Endometrium (tissue), 2 donors: ENCODE measurements around the gene ASAH2B.
"Not testable (repeated sequence)": the region's sequence is repeated elsewhere in the genome, so short reads cannot be mapped to it uniquely, and the experiment has no call there.

Experiments
- FAIRE-seq: peaks from 2 replicates; lab custom pipeline; 2012; peaks lifted over from hg19 to GRCh38; lab: Jason Lieb, UNC
- donor health status: control.
- donor health status: control.

Gene ASAH2B

GRCh38 chr10:50739618-50740292 is at the start of gene ASAH2B:
TSS of gene ASAH2B (plus strand) at chr10:50739936. CDS start at chr10:50745131, 5,195 bp downstream.
- no peak for FAIRE-seq

GRCh38 chr10:50697819-50698218 is 41.9 kb upstream of the ASAH2B start:
- FAIRE-seq, result not testable (repeated sequence)

GRCh38 chr10:50701947-50702346 is 37.8 kb upstream of the ASAH2B start:
- not testable (repeated sequence) for FAIRE-seq

GRCh38 chr10:50702997-50703396 is 36.7 kb upstream of the ASAH2B start:
- FAIRE-seq, result not testable (repeated sequence)

GRCh38 chr10:50704436-50705079 is 35.2 kb upstream of the ASAH2B start:
- not testable (repeated sequence) for FAIRE-seq

GRCh38 chr10:50706006-50706405 is 33.7 kb upstream of the ASAH2B start:
- FAIRE-seq, result not testable (repeated sequence)

- FAIRE-seq, result not testable (repeated sequence)
These were observed 29.5 kb upstream of the ASAH2B start for GRCh38 chr10:50710241-50710640.

GRCh38 chr10:50723812-50724211 is 15.9 kb upstream of the ASAH2B start:
- FAIRE-seq, result not testable (repeated sequence)

GRCh38 chr10:50728112-50728511 is 11.6 kb upstream of the ASAH2B start:
- FAIRE-seq, result not testable (repeated sequence)

GRCh38 chr10:50738987-50739617 is 634 bp upstream of the ASAH2B start:
- not testable (repeated sequence) for FAIRE-seq

GRCh38 chr10:50740293-50740648 is 535 bp downstream of the ASAH2B start:
- FAIRE-seq, result no peak

GRCh38 chr10:50742820-50743219 is 3.1 kb downstream of the ASAH2B start:
- FAIRE-seq, result not testable (repeated sequence)

- not testable (repeated sequence) for FAIRE-seq
These were observed 27.2 kb downstream of the ASAH2B start for GRCh38 chr10:50766774-50767513.

- FAIRE-seq, result not testable (repeated sequence)
These were observed 32.3 kb downstream of the ASAH2B start for GRCh38 chr10:50772042-50772441.

GRCh38 chr10:50774868-50775267 is 35.1 kb downstream of the ASAH2B start:
- peak; percentile 58 for FAIRE-seq

GRCh38 chr10:50780036-50780435 is 40.3 kb downstream of the ASAH2B start:
- FAIRE-seq, result not testable (repeated sequence)

- not testable (repeated sequence) for FAIRE-seq
These were observed 42.3 kb downstream of the ASAH2B start for GRCh38 chr10:50782017-50782416.

GRCh38 chr10:50787962-50788361 is 48.2 kb downstream of the ASAH2B start:
- not testable (repeated sequence) for FAIRE-seq

- FAIRE-seq, result no peak
These were observed 49.5 kb downstream of the ASAH2B start for GRCh38 chr10:50788951-50789945.

- no peak for FAIRE-seq
These were observed 54.8 kb downstream of the ASAH2B start for GRCh38 chr10:50794490-50794889.

GRCh38 chr10:50796693-50797092 is 57.0 kb downstream of the ASAH2B start:
- FAIRE-seq, result no peak
